ENCODE measurements around the gene OR14K1.
"Not testable (repeated sequence)": the region's sequence is repeated elsewhere in the genome, so short reads cannot be mapped to it uniquely, and the experiment has no call there.

Gene OR14K1

DNA sequence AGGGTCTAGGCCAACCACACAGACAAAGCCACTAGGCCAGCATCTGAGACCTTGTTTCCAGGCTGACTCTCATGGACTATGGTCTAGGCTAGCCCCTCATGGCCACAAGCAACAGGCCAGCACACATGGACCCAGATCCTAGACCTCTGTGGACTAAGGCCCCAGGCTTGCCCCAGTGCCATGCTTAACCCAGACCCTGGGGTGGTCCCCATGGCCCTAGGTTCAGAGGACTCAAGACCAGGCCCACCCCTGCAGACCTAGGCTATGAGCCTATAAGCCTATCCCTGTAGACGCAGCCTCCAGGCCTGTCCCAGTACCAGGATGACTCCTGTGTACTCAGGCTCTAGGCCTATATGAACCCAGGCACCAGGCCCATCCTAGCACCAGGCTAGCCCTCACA is 11.5 kb downstream of the OR14K1 start:
- no CpG with 5 or more reads among the region's 1 CpG for WGBS (ENCODE audit: extremely low coverage, insufficient coverage, low lambda C conversion rate)
- Histone ChIP-seq H3K23ac (ENCODE audit: low read length) (no peak overlapping the region), H3K27me3 (ENCODE audit: insufficient read depth, low read length, poor library complexity) (no peaks in the 10 kb centered on the region), H3K18ac (ENCODE audit: low read length) (no peak overlapping the region), H3K36me3 (ENCODE audit: control insufficient read depth, insufficient read depth, low read length) (no peaks in the 10 kb centered on the region), H3K79me1 (ENCODE audit: low read length) (no peaks in the 10 kb centered on the region), H3K9ac (ENCODE audit: low read length) (no peak overlapping the region), H2BK5ac (ENCODE audit: low read length) (no peak overlapping the region), H2AK5ac (ENCODE audit: low read length) (no peak overlapping the region), H3K4ac (ENCODE audit: low read depth, low read length) (no peak overlapping the region), H2BK120ac (ENCODE audit: low read depth, low read length) (no peak overlapping the region), H3K4me2 (ENCODE audit: low read length) (no peak overlapping the region), H3K79me2 (ENCODE audit: control insufficient read depth, insufficient read depth, low read length) (no peaks in the 10 kb centered on the region), H3K56ac (ENCODE audit: low read length) (no peak overlapping the region), H4K5ac (ENCODE audit: low read length) (no peak overlapping the region), H2BK15ac (replicated peaks; ENCODE audit: low read depth) (no peak overlapping the region), H4K8ac (ENCODE audit: low read depth, low read length) (no peak overlapping the region), H3K27ac (ENCODE audit: low read depth, low read length) (no peak overlapping the region), H3K4me1 (ENCODE audit: control insufficient read depth, low read depth, low read length) (no peaks in the 10 kb centered on the region), H3K4me3 (ENCODE audit: low read length) (no peak overlapping the region)
- no peak for DNase-seq

DNA sequence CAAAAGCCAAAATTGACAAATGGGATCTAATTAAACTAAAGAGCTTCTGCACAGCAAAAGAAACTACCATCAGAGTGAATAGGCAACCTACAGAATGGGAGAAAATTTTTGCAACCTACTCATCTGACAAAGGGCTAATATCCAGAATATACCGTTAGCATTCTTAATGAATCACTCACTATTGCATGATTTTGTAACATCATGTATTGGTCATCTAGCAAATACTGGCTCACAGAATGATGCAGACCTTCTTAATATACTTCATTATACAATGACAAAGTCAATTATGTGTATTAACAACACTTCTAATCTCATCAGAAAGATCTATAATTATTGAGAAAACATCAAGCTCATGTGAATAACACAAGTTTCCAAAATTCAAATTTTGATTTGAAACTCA is 15.9 kb downstream of the OR14K1 start:
- H3K27me3 ChIP-seq (ENCODE audit: insufficient read depth, low read length, poor library complexity); H2BK5ac ChIP-seq (ENCODE audit: low read length): not testable (repeated sequence)
- no CpG with 5 or more reads among the region's 1 CpG for WGBS (ENCODE audit: extremely low coverage, insufficient coverage, low lambda C conversion rate)

DNA sequence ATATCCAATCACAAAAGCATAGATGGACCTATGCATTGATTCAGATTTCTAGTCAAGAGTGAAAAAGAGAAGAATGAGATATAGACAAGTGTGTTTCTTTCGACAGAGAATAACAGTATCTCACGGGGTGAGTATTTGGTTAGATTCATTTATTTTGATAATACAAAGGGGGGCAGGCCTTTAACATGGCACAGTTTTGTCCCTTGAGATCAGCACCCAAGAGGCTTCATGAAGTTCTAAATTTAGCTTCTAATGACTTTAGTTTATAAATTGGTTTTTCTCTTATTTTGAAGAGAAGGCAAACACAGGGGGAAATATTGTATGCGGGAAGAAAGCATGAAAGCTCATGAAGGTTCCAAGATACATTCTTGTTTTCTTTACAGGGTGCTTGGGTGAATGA is 22.0 kb downstream of the OR14K1 start, which contains the start of gene OR1C1:
Gene OR1C1, minus strand, starts transcription at position 101 of the 400 bp plus-strand sequence. CDS start 2,150 bp downstream, outside the sequence.
- H3K4me3 ChIP-seq (ENCODE audit: low read length): no peak within 1 kb of the TSS
- no peak for DNase-seq
- H3K79me2 ChIP-seq (ENCODE audit: control insufficient read depth, insufficient read depth, low read length): no peaks in the 10 kb centered on the region
- H3K4ac ChIP-seq (ENCODE audit: low read depth, low read length): no peak within 1 kb of the TSS
- H3K4me1 ChIP-seq (ENCODE audit: control insufficient read depth, low read depth, low read length): no peaks in the 10 kb centered on the region
- H4K5ac ChIP-seq (ENCODE audit: low read length): no peak within 1 kb of the TSS
- H4K8ac ChIP-seq (ENCODE audit: low read depth, low read length): no peak within 1 kb of the TSS
- no peak within 1 kb of the TSS for H3K9ac ChIP-seq (ENCODE audit: low read length)
- WGBS (ENCODE audit: extremely low coverage, insufficient coverage, low lambda C conversion rate): no CpG with 5 or more reads among the region's 3 CpGs
- no peaks in the 10 kb centered on the region for H3K79me1 ChIP-seq (ENCODE audit: low read length)
- H3K56ac ChIP-seq (ENCODE audit: low read length): no peak within 1 kb of the TSS
- H3K18ac ChIP-seq (ENCODE audit: low read length): no peak within 1 kb of the TSS
- H3K36me3 ChIP-seq (ENCODE audit: control insufficient read depth, insufficient read depth, low read length): no peaks in the 10 kb centered on the region
- no peak within 1 kb of the TSS for H3K4me2 ChIP-seq (ENCODE audit: low read length)
- H2AK5ac ChIP-seq (ENCODE audit: low read length): no peak within 1 kb of the TSS
- no peak within 1 kb of the TSS for H3K27ac ChIP-seq (ENCODE audit: low read depth, low read length)
- no peak within 1 kb of the TSS for H2BK120ac ChIP-seq (ENCODE audit: low read depth, low read length)
- no peak within 1 kb of the TSS for H3K23ac ChIP-seq (ENCODE audit: low read length)
- H2BK5ac ChIP-seq (ENCODE audit: low read length): no peak within 1 kb of the TSS
- no peak within 1 kb of the TSS for H2BK15ac ChIP-seq (replicated peaks; ENCODE audit: low read depth)
- no peaks in the 10 kb centered on the region for H3K27me3 ChIP-seq (ENCODE audit: insufficient read depth, low read length, poor library complexity)

More for the DNA sequence above, 15.9 kb downstream of the OR14K1 start:
- H3K4me1 ChIP-seq (ENCODE audit: control insufficient read depth, low read depth, low read length); H3K27ac ChIP-seq (ENCODE audit: low read depth, low read length); H3K23ac ChIP-seq (ENCODE audit: low read length); H4K5ac ChIP-seq (ENCODE audit: low read length); H2BK120ac ChIP-seq (ENCODE audit: low read depth, low read length); H4K8ac ChIP-seq (ENCODE audit: low read depth, low read length); H3K4me2 ChIP-seq (ENCODE audit: low read length); H3K36me3 ChIP-seq (ENCODE audit: control insufficient read depth, insufficient read depth, low read length); H3K4me3 ChIP-seq (ENCODE audit: low read length); H3K18ac ChIP-seq (ENCODE audit: low read length); H2AK5ac ChIP-seq (ENCODE audit: low read length); H3K79me2 ChIP-seq (ENCODE audit: control insufficient read depth, insufficient read depth, low read length); H3K4ac ChIP-seq (ENCODE audit: low read depth, low read length); H3K56ac ChIP-seq (ENCODE audit: low read length); DNase-seq; H3K79me1 ChIP-seq (ENCODE audit: low read length); H3K9ac ChIP-seq (ENCODE audit: low read length); H2BK15ac ChIP-seq (replicated peaks; ENCODE audit: low read depth): not testable (repeated sequence)

- Histone ChIP-seq H3K56ac (ENCODE audit: low read length) (no peak overlapping the region), H3K27ac (ENCODE audit: low read depth, low read length) (no peak overlapping the region), H4K8ac (ENCODE audit: low read depth, low read length) (no peak overlapping the region), H2BK120ac (ENCODE audit: low read depth, low read length) (no peak overlapping the region), H3K36me3 (ENCODE audit: control insufficient read depth, insufficient read depth, low read length) (no peaks in the 10 kb centered on the region), H2BK5ac (ENCODE audit: low read length) (no peak overlapping the region), H3K23ac (ENCODE audit: low read length) (no peak overlapping the region), H3K79me2 (ENCODE audit: control insufficient read depth, insufficient read depth, low read length) (no peaks in the 10 kb centered on the region), H2AK5ac (ENCODE audit: low read length) (no peak overlapping the region), H3K4me1 (ENCODE audit: control insufficient read depth, low read depth, low read length) (no peaks in the 10 kb centered on the region), H3K4me3 (ENCODE audit: low read length) (no peak overlapping the region), H2BK15ac (replicated peaks; ENCODE audit: low read depth) (no peak overlapping the region), H3K9ac (ENCODE audit: low read length) (no peak overlapping the region), H3K27me3 (ENCODE audit: insufficient read depth, low read length, poor library complexity) (no peaks in the 10 kb centered on the region), H3K18ac (ENCODE audit: low read length) (no peak overlapping the region), H4K5ac (ENCODE audit: low read length) (no peak overlapping the region), H3K79me1 (ENCODE audit: low read length) (no peaks in the 10 kb centered on the region), H3K4me2 (ENCODE audit: low read length) (no peak overlapping the region), H3K4ac (ENCODE audit: low read depth, low read length) (no peak overlapping the region)
- DNase-seq: no peak
Observed at GRCh38 chr1:247769603-247770002, 31.2 kb downstream of the OR14K1 start.

All from mesendoderm (in vitro differentiated cells).